Measurements from ENCODE around the gene SMOC1. TPM values are rescaled to one million over a fixed set of nuclear protein-coding genes. Genes with fewer than 3 reads are reported as not detected.

The SMOC1 gene
- polyA plus RNA-seq, 3 donors, result not detected

- Histone ChIP-seq H3K4me3 (replicated peaks in 1 of 3; ENCODE audit: low read depth in 2 of 3, low read length in 3 of 3) (no peak overlapping the region), H4K20me1 (ENCODE audit: insufficient read depth, low read length) (no peaks in the 10 kb centered on the region), H3K27ac (ENCODE audit: low read depth in 1 of 2, low read length in 2 of 2) (no peak overlapping the region), H3K36me3 (replicated peaks in 1 of 2; ENCODE audit: control insufficient read depth in 1 of 2, insufficient read depth in 2 of 2, low read length in 2 of 2) (no peaks in the 10 kb centered on the region), H3K9ac (ENCODE audit: insufficient read depth, low read length, poor library complexity, severe bottlenecking) (no peak overlapping the region), H2AFZ (ENCODE audit: insufficient read depth, low read depth, low read length, poor library complexity, severe bottlenecking) (no peak overlapping the region), H3K4me1 (ENCODE audit: control insufficient read depth in 1 of 2, insufficient read depth in 2 of 2, low read length in 2 of 2) (no peaks in the 10 kb centered on the region), H3K79me2 (ENCODE audit: insufficient read depth, low read length) (no peaks in the 10 kb centered on the region), H3K27me3 (ENCODE audit: control insufficient read depth in 2 of 2, insufficient read depth in 2 of 2, low read length in 2 of 2) (peaks cover 0 to 2% of the 10 kb centered on the region in 2 donors), H3K9me3 (replicated peaks in 1 of 2; ENCODE audit: control insufficient read depth in 1 of 2, insufficient read depth in 1 of 2, low read length in 2 of 2) (no peaks in the 10 kb centered on the region), H3K4me2 (replicated peaks; ENCODE audit: extremely low read depth, low read length, poor library complexity, severe bottlenecking) (no peak overlapping the region)
- no peak for DNase-seq
- TF ChIP-seq CTCF (IDR thresholded peaks at IDR 0.05), result no peak
- H3K9me3 Mint-ChIP-seq, result peaks cover 0 to 2% (median 0%) of the 10 kb centered on the region in 7 donors
- peaks cover 2 to 9% (median 7%) of the 10 kb centered on the region in 3 donors for H3K27me3 Mint-ChIP-seq (ENCODE audit: low read depth in 3 of 3)
- H3K27ac Mint-ChIP-seq, result no peak overlapping the region
- no peaks in the 10 kb centered on the region for H3K4me1 Mint-ChIP-seq
- no peaks in the 10 kb centered on the region for H3K36me3 Mint-ChIP-seq
- intact Hi-C loops (cut with micrococcal nuclease), result no loop called here
- WGBS (ENCODE audit: insufficient coverage), result no CpG with 5 or more reads among the region's 4 CpGs
- no peak overlapping the region for H3K4me3 Mint-ChIP-seq
These were observed 85.6 kb downstream of the SMOC1 start for GRCh38 chr14:69964841-69965240.

- no peak for TF ChIP-seq CTCF (IDR thresholded peaks at IDR 0.05)
- Histone ChIP-seq H3K4me1 (ENCODE audit: control insufficient read depth in 1 of 2, insufficient read depth in 2 of 2, low read length in 2 of 2) (no peaks in the 10 kb centered on the region), H3K36me3 (replicated peaks in 1 of 2; ENCODE audit: control insufficient read depth in 1 of 2, insufficient read depth in 2 of 2, low read length in 2 of 2) (no peaks in the 10 kb centered on the region), H3K4me2 (replicated peaks; ENCODE audit: extremely low read depth, low read length, poor library complexity, severe bottlenecking) (no peak overlapping the region), H2AFZ (ENCODE audit: insufficient read depth, low read depth, low read length, poor library complexity, severe bottlenecking) (no peak overlapping the region), H4K20me1 (ENCODE audit: insufficient read depth, low read length) (no peaks in the 10 kb centered on the region), H3K27ac (ENCODE audit: low read depth in 1 of 2, low read length in 2 of 2) (no peak overlapping the region), H3K9ac (ENCODE audit: insufficient read depth, low read length, poor library complexity, severe bottlenecking) (no peak overlapping the region), H3K4me3 (replicated peaks in 1 of 3; ENCODE audit: low read depth in 2 of 3, low read length in 3 of 3) (no peak overlapping the region), H3K27me3 (ENCODE audit: control insufficient read depth in 2 of 2, insufficient read depth in 2 of 2, low read length in 2 of 2) (no peaks in the 10 kb centered on the region), H3K79me2 (ENCODE audit: insufficient read depth, low read length) (no peaks in the 10 kb centered on the region), H3K9me3 (replicated peaks in 1 of 2; ENCODE audit: control insufficient read depth in 1 of 2, insufficient read depth in 1 of 2, low read length in 2 of 2) (no peaks in the 10 kb centered on the region)
- no peak for DNase-seq
- Mint-ChIP-seq H3K27ac (no peak overlapping the region), H3K4me1 (no peaks in the 10 kb centered on the region), H3K9me3 (peaks cover 0 to 2% (median 0%) of the 10 kb centered on the region in 7 donors), H3K4me3 (no peak overlapping the region), H3K36me3 (no peaks in the 10 kb centered on the region), H3K27me3 (ENCODE audit: low read depth in 3 of 3) (peaks cover 2 to 4% (median 4%) of the 10 kb centered on the region in 3 donors)
- intact Hi-C loops (cut with micrococcal nuclease), result no loop called here
- WGBS (ENCODE audit: insufficient coverage), result 71% methylated on average over 1 of the region's 2 CpGs
These were observed 88.9 kb downstream of the SMOC1 start for GRCh38 chr14:69968132-69968531.
